ENCODE results near the gene MAP6.

Gene MAP6

DNA sequence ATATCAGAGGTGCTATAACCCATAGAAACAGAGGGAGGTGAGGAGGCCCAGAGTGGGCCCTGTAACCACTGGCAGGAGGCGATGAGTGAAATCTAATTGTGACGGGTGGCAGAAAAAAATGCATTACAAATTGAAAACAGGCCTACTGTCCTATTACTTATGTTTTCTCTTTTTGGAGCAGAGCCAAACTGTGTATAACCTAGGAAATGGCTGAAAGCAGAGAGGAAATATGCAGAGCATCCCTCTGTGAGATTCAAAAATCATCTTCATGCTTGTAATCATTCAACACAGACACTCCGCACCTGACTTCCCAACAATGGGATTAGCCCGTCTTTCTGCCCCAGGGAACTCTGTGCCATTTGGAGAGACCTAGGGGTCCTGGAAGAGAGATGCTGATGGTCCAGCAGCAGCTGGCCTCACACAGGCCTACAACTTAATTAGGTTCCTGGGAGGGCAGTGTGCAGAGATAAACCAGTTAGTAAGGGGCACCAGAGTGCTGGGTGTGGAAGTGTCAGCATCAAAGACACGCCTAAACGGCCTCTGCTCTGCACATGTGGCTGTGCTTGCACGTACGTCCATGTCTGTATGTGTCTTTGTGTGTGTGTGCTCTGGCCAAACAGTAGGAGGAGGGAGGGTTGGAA lies 41.8 kb downstream of the MAP6 start:
- DNase-seq = no peak

DNA sequence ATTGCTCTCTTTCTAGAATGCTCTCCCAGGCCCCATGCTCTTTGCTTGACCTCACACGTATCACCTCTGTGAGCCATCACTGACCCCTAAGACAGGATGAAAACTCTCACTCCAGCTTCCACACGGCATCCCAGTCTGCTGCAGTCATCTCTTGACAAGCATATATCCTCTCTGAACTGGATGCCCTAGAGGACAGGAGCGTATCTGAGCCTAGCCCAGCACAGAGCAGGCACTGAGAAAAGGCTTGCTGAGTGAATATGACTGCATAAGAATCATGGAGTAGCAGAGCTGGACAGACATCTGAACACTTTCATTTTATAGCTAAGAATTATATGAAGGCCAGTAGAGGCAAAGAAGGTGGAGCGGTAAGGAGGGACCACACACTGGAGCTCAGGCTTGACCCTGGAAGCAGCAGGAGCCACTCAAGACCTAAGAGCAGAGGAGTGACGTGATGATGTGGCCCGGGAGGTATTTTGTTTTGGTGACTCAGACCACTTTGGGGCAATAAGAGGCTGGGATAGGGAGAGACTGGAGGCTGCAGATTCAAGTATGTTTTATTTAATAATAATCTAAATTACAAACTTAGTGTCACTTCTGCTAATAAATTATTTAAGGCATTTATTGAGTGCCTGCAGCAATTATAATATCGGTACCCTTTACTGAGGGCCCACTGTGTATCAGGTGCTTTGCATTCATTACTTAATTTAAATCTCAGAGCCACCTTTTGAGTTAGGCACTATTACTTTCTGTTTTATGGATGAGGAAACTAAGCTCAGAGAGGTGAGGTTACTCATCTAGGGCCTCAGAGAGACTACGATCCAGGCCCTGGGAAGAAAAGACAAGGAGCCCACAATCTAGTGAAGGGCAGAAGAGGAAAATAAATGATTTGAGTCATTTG lies 42.6 kb downstream of the MAP6 start:
- no peak for DNase-seq

DNA sequence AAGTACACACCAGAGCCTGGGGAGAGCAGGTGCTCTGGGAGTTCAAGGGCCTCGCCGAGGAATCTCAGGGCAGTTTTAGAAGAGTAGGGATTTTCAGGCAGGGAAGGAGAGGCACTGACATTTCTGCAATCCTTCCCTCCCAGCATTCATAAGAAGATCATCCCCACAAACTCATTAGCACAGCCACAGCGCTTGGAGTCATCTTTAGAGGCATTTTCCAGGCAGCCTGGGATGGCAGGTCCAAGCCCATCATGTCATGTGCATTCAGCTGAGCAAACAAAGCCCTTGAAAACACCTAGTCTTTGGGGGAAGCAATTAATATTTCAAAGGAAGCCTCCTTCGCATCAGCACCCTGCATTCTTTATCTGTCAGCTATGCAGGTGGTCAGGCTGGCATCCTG lies 43.8 kb downstream of the MAP6 start:
- DNase-seq = no peak

DNA sequence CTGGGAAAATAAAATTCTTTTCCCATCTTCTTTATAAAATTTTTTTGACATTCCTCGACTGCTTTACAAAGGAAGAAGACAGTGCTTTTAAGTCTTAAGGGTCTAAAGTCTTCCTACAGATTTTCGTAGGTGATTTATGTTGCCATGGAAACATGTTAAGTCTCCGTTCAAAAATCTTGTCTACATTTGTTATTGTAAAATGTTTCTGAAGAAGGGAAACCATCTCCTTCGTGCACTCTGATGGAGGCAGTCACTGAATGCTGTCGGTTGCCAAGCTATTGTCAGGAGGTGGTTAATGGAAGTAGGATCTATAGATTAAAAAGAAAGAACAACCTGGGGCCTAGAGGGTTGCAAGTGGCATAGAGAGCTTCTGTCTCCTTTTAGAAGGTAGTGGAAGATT lies 52.6 kb downstream of the MAP6 start:
- no peak for DNase-seq

DNA sequence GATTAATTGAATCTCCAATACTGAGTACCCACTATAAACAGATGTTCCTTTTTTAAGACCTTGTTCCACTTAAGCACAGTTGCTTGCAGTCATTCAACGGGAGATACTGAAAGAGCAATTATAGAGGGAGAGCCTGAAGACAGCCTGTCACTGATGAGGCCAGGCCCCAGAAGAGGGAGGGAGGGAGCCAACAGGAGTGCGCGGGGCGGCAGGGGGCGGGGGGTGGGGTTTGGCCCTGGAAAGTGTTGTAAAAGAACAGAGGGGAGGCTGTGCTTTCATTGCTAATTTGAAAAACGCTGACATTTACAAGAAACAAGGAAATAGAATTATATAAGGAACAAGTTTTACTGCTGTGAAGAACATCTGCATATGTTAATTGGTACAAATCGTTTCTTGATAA lies 53.1 kb downstream of the MAP6 start:
- no peak for DNase-seq

DNA sequence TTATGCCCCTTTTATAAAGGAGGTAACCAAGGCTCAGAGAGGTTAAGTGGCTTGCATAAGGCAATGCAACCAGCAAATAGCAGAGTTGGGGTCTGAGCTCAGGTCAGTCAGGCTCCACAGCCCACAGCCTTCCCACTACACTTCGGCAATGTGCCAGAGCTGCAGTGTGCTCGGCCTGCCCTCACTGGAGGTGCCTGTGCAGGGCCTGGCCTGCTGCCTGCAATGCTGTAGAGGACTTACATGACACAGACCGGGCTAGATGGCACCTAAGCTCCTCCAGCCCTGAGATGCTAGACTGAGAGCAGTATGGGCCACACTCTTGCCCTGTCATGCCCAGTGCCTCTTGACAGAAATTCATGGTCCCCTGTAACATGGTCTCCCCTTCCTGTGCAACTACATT lies 57.0 kb downstream of the MAP6 start:
- DNase-seq = no peak

DNA sequence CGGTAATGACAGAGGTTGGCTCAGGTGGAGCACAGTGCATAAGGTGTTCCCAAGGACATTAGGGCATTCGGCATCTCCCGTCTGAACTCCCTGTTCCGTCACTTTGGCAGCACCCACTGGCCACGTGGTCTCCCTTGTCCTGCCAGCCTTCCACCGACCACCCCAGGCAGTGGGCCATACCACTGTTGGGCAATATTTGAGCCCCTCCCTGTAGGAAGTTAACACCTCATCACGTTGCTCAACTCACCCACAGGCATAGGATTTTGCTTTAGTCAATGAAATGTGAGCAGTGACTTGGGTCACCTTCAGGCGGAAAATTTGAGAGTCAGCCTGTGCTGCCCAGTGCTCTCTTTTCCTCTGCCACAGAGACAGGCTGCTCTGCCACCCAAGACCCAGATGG lies 62.7 kb downstream of the MAP6 start:
- no peak for DNase-seq

DNA sequence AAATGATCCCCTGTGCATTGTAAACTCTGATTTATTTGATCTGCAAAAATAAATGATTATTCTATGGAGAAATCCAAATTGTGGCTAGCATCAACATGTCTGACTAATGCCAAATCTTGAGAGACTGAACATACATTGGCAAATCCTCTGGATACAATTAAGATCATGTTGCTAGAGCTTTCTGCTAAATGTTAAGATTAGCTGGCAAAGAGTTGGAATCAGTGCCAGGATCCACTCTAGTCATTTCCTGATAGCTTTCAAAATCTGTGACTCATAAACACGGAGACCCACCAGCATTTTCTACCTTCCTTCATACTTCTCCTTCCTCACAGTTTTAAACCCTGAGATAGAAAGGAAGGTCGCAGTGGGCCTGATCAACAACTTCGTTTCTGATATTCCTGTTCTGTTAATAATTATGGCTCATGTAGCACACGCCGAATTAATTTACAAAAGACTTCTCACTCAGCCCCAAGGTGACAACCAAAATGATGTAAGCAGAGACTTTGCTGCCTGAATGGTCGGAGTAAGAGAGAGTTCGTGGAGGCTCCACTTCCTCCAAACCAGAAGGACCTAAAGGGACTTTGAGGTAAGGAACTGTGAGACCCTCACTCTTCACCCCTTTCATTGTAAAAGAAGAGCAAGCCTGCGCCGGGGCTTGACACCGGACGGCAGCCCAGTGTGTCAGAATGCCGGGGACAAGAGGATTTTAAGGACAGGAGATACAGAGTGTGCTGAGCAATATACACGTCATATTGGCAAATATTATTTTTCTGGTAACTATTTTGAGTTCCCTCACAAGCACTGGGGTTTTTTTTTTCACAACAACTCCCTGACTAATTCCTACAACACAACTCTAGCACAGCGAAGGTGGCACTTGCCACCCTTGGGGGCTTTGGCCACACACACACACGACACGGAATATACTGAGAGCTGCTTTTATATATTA lies 64.8 kb downstream of the MAP6 start:
- no peak for DNase-seq

DNA sequence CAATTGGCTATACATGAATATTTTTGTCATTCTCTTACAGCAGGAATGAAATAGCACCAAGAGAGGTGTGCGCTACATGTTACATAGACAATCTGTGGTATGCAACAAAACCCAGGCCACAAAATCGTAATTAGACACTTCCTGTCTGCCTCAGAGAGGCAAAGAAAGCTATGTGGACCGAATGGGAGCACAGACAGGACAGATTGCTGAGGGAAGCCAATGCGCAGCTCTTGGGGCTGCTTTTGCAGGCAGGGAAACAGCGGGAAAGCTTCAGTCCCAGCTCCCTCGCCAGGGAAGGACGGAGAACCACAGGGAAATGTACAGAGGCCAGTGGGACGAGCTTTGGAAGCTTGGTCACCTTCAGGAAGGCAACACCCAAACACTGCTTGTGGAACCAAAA lies 65.9 kb downstream of the MAP6 start:
- no peak for DNase-seq

DNA sequence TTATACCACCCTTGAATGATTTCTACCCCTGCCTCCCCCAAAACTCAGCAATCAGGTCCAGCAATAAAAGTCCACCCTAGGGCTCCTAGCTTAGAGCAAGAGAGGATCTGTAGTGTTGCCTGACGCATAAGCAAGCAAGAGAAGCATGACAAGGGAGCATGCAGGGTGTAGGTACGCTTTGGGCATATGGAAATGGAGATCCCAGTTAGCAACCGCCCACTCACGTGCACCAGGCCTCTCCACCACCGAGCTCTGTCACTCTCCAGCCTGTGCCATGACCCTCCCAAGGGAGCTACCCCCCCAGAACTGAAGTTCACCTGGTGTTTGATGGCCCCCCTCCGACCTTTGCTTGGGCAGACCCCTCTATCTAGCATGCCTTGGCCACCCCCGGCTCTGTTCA lies 67.3 kb downstream of the MAP6 start:
- no peak for DNase-seq

DNA sequence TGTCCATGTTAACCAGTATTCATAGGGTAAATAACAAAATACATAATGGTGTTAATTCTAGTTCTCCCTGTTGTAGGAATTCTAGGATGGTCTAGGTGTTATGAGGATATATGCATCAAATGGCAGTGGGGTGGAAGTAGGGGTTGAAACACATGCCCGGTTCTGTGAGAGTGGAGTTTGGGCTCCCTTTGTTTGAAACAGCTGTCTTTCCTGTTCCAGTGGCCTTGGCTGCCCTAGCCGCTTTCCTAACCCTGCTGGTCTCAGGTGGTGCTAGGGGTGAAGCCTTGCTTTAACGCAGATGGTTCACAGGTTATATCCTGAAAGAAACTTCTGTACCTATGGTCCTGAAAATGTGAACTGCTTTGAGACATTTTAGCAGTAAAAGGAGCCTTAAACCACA lies 68.5 kb downstream of the MAP6 start:
- DNase-seq = no peak

DNA sequence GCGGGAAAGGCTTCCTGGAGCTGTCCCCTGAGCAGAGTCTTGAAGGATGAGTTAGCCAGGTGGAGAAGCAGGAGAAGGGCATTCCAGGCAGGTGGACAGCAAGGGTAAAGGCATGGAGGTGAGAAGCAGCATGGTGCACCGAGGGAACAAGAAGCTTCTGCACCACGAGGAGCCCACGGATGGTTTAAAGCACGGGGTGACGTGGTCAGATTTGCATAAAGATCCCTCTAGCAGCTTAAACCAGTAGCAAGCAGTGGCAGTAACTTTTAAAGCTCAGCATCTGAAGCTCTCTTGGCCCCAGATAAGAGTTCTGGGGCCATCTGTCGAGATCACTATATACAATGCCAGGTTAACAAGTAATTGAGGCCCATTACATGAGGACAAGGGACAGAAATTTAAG lies 69.9 kb downstream of the MAP6 start:
- no peak for DNase-seq

DNA sequence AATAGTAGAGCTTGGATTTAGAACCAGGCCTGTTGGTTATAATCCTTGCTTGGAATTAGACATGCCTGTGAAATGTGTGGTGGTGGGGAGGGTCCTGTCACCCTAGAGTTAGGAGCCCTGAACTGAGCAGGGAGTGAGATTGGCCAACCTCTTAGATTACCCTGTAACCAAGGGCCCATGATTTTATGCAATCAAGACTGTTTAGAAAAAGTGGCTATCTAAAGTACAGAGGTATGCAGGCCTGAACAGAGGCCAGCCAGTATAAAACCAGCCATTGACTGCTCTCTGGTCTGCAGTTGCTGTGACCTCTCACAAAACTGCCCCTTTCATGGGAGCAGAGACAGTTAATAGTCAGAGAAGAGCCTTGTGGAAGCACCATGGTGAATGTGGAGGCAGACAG lies 70.6 kb downstream of the MAP6 start:
- no peak for DNase-seq

DNA sequence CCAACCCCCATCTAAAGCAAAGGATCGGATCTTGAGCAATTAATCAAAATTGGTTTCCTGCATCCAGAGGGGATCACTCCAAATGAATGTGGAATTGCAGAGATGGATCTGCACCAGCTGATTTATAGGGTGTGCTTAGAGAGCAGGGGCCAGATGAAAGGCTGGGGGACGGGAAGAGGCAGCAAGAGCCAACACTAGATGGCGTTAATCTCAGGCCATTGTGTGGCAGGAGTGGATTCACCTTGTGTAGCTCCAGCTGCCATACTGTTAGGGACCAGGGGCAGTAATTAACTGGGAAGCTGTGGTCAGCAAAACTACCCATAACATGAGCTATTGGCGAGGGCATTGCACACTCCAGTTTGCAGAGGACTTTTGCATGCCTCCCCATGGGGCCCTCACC lies 71.2 kb downstream of the MAP6 start:
- DNase-seq = no peak

DNA sequence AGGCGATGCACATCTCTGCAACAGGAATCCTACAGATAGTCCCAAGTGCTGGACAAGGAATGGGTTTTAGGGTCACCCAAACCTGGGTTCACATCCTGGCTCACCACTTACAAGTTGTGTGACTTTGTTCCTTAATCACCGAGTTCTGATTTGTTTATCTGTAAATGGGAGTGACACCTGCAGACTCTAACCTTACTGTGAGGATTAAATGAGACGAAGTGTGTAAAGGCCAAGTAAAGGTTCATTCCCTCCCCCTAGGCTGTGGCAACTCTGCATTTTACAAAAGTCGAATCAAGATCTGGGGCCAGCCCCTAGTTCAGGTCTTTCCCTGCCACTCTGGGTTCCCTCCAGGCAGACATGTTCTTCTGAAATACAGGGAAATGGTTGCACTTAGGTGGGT lies 71.9 kb downstream of the MAP6 start:
- DNase-seq = no peak

DNA sequence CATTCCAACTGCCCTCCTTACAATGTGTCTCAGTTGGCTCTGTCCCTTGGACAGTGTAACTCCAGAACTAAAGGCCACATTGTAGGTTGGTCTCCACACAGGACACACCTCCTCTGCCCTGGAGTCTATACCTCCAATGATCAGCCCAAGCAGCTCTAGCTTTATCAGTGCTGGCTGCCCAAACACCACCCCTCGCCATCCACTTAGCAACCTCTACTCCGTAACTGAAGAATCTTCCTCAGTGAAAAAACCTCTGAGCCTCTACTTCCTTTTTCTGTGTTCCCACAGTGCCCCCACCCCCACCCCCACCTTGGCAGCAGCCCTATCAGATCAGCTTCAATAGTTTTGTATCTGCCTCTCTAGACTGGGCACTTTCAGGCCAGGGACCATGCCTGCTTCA lies 73.4 kb downstream of the MAP6 start:
- no peak for DNase-seq

DNA sequence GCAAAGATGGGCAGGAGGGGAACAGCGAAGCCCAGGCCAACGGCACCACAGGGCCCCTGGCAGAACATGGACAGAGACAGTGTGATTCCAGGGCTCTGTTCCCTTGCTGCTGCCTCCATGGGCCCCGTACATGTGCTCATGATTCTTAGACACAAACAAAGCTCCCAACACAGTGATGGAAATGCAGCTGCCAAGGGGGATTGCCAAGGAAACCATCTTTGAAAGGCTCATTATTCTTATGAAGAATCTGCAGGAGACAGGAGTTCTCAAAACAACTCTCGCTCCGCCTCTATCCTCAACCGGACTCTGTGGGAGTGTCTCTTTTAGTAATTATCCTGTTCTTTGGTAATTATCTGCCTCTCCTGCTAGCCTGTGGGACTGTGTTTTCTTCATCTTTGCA lies 74.6 kb downstream of the MAP6 start:
- no peak for DNase-seq

DNA sequence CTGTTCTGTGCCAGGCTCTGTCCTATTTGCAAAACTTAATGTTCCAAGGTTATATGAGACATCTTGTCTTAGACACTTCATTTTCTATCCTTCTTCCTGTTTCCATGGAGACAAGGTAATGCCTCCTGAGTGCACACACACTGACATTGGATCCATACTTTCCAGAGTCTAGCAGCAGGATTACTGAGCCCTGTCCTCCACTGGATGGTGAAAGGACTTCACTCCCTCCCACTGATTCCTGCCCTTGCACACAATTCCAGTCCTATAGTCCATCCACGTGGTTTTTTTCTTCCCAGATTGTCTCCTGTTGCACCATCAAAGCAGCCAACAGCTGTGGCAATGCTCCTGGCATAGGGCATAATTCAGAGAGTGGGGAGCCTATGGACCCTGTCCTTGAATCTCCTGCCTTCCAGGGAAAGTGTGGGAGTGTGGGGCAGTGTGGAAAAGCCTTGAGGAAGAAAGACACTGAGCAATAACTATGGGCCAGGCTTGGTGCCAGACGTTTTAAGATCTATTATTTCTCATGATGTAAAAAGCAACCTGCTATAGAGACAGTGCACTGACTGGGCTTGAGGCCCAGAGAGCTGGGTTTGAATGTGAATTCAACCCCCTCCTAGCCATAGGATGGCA lies 75.4 kb downstream of the MAP6 start:
- DNase-seq = no peak

DNA sequence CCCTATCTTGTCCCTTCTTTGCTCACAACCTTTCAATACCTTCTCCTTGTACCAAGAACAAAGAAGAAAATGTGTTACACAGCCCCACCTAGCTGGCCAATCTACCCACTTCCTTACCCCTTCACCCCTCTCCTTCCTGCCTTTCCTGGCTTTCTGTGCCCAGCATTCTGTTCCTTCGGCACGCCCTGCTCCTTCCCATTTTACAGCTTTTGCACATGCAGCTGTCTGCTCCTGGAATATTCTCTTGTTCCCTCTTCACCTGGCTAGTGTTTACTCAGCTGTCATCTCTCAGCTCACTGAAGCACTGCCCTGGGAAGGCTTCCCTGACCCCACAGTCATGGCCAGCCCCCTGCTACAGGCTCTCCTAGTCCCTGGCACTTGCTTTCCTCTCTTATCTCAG lies 76.1 kb downstream of the MAP6 start:
- no peak for DNase-seq

DNA sequence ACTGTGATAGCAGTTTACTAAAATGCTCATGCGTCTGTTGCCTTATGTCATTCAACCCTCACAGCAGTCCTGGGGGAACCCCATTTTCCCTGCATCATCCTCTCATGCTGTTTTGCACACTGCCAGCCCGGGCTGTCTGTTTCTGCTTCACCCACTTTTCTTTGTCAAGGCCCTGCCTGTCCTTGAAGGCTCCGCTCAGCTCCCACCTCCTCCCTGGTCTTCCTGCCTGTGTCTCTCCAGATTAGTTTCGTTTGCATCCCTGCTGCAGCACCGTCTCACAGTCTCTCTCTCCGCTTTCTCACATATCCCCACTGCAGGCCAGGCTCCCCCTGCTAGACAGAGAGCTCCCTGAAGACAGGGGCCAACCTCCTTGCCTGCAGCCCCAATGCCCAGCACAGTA lies 76.9 kb downstream of the MAP6 start:
- DNase-seq = no peak

DNA sequence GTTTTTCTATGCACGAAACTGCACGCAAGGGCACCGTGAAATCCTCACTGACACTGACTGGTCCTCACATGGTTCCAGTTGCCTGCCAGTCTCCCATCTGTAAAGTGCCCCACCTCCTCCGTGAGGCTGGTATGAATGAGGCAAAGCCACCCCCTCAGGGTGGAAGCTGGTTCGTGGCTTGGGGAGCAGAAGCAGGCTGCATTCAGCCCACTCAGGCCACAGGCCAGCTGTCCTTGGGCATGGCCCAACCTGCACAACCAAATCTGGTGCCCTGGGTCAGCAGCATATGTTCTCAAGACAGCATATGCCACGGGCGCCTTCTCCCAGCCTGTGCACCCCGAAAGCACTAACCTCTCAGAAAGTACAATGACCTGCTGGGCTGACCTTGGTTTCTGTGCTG lies 77.5 kb downstream of the MAP6 start:
- DNase-seq = no peak

DNA sequence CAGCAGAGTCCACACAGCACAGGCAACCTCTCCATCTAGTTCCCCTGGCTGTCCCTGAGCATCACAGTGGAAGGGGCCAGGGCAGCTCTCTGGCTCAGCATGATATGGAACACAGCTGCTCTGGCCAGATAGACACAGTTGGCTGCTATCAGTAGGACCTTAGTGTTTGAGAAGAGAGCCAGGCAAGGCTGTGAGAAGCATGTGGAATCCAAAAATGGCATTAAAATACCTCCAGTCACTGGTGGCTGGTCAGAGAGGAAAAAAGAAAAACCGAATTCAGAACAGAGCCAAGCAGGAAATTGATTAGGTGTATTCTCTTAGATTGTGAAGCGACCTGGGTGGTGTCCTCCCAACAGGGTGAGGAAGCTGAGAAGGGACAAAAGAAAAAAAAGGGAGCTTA lies 78.9 kb downstream of the MAP6 start:
- DNase-seq = no peak

DNA sequence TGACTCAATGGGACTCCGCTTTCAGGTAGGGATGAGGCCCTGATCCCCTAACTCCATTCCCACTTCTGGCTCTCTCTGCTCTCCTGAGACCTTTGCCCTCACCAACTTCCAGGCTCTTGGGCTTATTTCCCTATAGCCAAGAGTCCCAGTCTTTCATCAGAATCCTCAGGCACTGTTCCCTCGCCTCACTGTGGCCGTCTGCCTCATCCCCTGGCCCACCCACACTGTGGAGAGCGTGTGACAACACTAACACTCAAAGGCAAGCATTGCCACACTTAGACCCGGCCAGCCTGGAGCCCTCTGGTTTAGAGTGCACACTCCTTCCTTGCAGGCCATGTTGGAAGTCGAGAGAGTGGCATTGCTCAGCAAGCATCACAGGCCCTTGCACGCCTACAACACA lies 79.8 kb downstream of the MAP6 start:
- DNase-seq = no peak
